ENCODE results near the gene TPM4.
"Not testable (repeated sequence)": the region's sequence is repeated elsewhere in the genome, so short reads cannot be mapped to it uniquely, and the experiment has no call there.

Gene TPM4

GRCh38 chr19:16099314-16099965 is 23.1 kb downstream of the TPM4 start:
- not testable (repeated sequence) for DNase-seq

- DNase-seq: no peak
These were observed 24.2 kb downstream of the TPM4 start for GRCh38 chr19:16100524-16100923.

- no peak for DNase-seq
These were observed 28.4 kb downstream of the TPM4 start for GRCh38 chr19:16104722-16105121.

GRCh38 chr19:16106121-16106520 is 29.8 kb downstream of the TPM4 start:
- no peak for DNase-seq

GRCh38 chr19:16111160-16111908 is 35.0 kb downstream of the TPM4 start, which contains the start of gene RAB8A:
RAB8A (plus strand) TSS chr19:16111889; CDS start chr19:16111902, 13 bp downstream.
- DNase-seq: peak; percentile 100

- DNase-seq: peak; percentile 38
These were observed 35.8 kb downstream of the TPM4 start for GRCh38 chr19:16111909-16112752.

GRCh38 chr19:16112778-16113177 is 36.5 kb downstream of the TPM4 start:
- DNase-seq: no peak

GRCh38 chr19:16113727-16114126 is 37.4 kb downstream of the TPM4 start:
- no peak for DNase-seq

GRCh38 chr19:16115301-16116039 is 39.2 kb downstream of the TPM4 start:
- no peak for DNase-seq

- no peak for DNase-seq
These were observed 39.8 kb downstream of the TPM4 start for GRCh38 chr19:16116067-16116466.

- no peak for DNase-seq
These were observed 41.3 kb downstream of the TPM4 start for GRCh38 chr19:16117594-16118033.

GRCh38 chr19:16118489-16119033 is 42.3 kb downstream of the TPM4 start:
- no peak for DNase-seq

- not testable (repeated sequence) for DNase-seq
These were observed 43.0 kb downstream of the TPM4 start for GRCh38 chr19:16119075-16119857.

GRCh38 chr19:16121141-16121540 is 44.8 kb downstream of the TPM4 start:
- no peak for DNase-seq

GRCh38 chr19:16121967-16122366 is 45.7 kb downstream of the TPM4 start:
- DNase-seq: no peak

GRCh38 chr19:16124953-16125352 is 48.7 kb downstream of the TPM4 start:
- DNase-seq: no peak

GRCh38 chr19:16125737-16126495 is 49.6 kb downstream of the TPM4 start:
- DNase-seq: no peak

- DNase-seq: no peak
These were observed 50.8 kb downstream of the TPM4 start for GRCh38 chr19:16127080-16127479.

GRCh38 chr19:16127776-16128371 is 51.6 kb downstream of the TPM4 start:
- DNase-seq: no peak

GRCh38 chr19:16131648-16132047 is 55.4 kb downstream of the TPM4 start:
- DNase-seq: no peak

All from NCI-H146 (cell line).